ENCODE data around the gene SCN1B. TPM values are rescaled to one million over a fixed set of nuclear protein-coding genes. Genes with fewer than 3 reads are reported as not detected.
A peak's percentile ranks its signal among the peaks of the same experiment; 100 is the strongest.

Gene SCN1B
- total RNA-seq (1 to 10 TPM; 7.7 to 9.7 TPM), polyA plus RNA-seq (ENCODE audit: insufficient read length in 6 of 6) (1 to 10 TPM in 3 of 6 donors, under 1 TPM in 3; 0.82 to 1.6 (median 1.0) TPM)
- long read RNA-seq, donor 1 = 0 reads
- long read RNA-seq, donor 2 = 0 reads
- long read RNA-seq, donor 3 = 0 reads
- long read RNA-seq, donor 4 = 0 reads
- long read RNA-seq, donor 5, partial matches to known transcripts = 0 of 1 reads
- long read RNA-seq, donor 5, other reads (novel, unspliced or antisense) = 0 of 1 reads
- long read RNA-seq, donor 6 = 0 reads
- long read RNA-seq, donor 7, partial matches to known transcripts = 0 of 1 reads
- long read RNA-seq, donor 7, other reads (novel, unspliced or antisense) = 0 of 1 reads
- long read RNA-seq, donor 8 = 0 reads
- long read RNA-seq, donor 9 = 0 reads
- long read RNA-seq, donor 10 = 0 reads
- long read RNA-seq, donor 11 = 0 reads
- long read RNA-seq, donor 12 = 0 reads

DNA sequence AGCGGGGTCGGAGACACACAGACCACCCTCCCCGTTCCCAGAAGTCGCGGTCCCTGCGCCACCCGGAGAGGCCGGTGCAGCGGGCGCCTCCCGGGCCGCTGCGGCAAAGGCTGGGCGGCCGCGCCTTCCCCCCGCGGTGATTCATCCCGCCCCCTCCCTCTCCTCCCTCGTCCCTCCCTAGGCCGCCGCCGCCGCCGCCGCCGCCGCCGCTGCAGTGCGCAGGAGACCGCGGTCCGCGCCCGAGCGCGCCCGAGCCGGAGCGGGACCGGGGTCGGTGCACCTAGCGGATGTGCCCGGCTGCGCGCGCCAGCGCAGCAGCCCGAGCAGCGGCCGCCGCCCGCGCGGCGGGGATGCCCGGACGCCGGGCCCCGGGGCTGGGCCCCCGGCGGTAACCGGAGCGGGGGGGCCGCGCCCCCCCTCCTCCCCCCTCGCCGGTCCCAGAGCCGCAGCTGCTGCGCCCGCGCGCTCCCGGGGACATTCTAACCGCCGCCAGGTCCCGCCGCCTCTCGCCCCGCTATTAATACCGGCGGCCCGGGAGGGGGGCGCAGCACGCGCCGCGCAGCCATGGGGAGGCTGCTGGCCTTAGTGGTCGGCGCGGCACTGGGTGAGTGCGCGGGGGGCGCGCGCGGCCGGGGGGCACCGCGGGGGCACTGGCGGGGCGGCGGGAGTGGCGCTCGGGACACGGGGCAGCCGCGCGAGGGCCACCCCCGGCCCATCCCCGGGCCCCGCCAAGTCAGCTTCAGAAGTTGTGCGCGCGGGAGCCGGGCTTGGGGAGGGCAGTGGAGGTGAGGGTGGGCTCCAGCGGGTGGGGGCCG is at the start of gene SCN1B:
Gene SCN1B, plus strand, starts transcription at position 214 of the 815 bp plus-strand sequence. Its CDS starts 351 bp downstream, at position 565.
- Histone ChIP-seq H3K4me1 (peaks cover 4 to 21% of the 10 kb centered on the region in 2 donors), H3K36me3 (peaks cover 0 to 44% of the 10 kb centered on the region in 2 donors), H3K9me3 (no peaks in the 10 kb centered on the region), H3K27me3 (peaks cover 0 to 40% of the 10 kb centered on the region in 2 donors), H3K27ac (no peak within 1 kb of the TSS), H3K4me3 (peak within 1 kb of the TSS; percentile 11 to 37)
- no peak for TF ChIP-seq CTCF (IDR thresholded peaks at IDR 0.05)
- DNase-seq (peak in 1 of 4 donors; percentile 92), ATAC-seq (peak; percentile 84)
- intact Hi-C loops (cut with DNase I) = no loop called here

- no peak for TF ChIP-seq CTCF (IDR thresholded peaks at IDR 0.05)
- no peak for ATAC-seq
Observed at GRCh38 chr19:34982275-34982674, 48.0 kb upstream of the SCN1B start.

DNA sequence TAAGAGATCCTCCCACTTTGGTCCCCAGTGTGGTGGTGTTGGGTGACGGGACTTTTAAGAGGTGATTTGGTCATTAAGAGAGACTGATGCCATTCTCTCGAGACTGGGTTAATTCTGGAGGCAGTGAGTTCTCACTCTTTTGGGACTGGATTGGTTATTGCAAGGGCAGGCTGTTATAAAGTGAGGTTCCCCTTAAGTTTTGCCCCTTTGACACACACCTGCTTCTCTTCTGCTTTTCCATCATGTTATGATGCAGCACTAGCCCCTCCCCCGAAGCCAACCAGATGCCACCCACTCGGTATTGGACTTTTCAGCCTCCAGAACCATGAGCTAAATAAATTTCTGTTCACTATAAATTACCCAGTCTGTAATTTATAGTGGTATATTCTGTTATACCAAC is 46.5 kb upstream of the SCN1B start:
- intact Hi-C loops (cut with DNase I) = no loop called here
- peaks cover 5 to 24% of the 10 kb centered on the region in 2 donors for H3K4me1 ChIP-seq
- no peak overlapping the region for H3K4me3 ChIP-seq
- no peak overlapping the region for H3K27ac ChIP-seq
- no peak for ATAC-seq
- H3K36me3 ChIP-seq = no peaks in the 10 kb centered on the region
- no peak for TF ChIP-seq CTCF (IDR thresholded peaks at IDR 0.05)
- no peaks in the 10 kb centered on the region for H3K9me3 ChIP-seq
- no peaks in the 10 kb centered on the region for H3K27me3 ChIP-seq
- DNase-seq = no peak

More at GRCh38 chr19:34982275-34982674, 48.0 kb upstream of the SCN1B start:
- no peaks in the 10 kb centered on the region for H3K9me3 ChIP-seq
- H3K27ac ChIP-seq = no peak overlapping the region
- no peak for DNase-seq
- peaks cover 5 to 21% of the 10 kb centered on the region in 2 donors for H3K4me1 ChIP-seq
- H3K27me3 ChIP-seq = no peaks in the 10 kb centered on the region
- no peaks in the 10 kb centered on the region for H3K36me3 ChIP-seq
- intact Hi-C loops (cut with DNase I) = no loop called here
- H3K4me3 ChIP-seq = no peak overlapping the region

DNA sequence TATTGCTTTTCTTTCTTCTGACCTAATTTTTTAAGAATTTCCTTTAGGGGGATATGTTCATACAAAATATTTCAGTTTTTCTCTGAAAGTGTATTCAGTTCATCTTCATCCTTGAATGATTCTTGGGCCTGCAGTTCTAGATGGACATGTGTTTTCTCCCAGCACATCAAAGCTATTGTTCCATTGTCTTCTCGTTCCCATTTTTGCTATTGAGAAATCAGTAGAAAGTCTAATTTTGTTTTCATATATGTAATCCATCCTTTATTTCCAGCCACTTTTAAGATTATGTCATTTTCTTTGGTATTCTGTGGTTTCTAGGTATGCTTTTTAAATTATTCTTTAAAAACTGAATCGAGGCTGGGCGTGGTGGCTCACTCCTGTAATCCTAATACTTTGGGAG is 46.0 kb upstream of the SCN1B start:
- ATAC-seq (no peak), DNase-seq (no peak)
- no peak for TF ChIP-seq CTCF (IDR thresholded peaks at IDR 0.05)
- Histone ChIP-seq H3K4me3 (no peak overlapping the region), H3K27ac (peak overlapping the region in 1 of 2 donors; percentile 7), H3K36me3 (no peaks in the 10 kb centered on the region), H3K9me3 (no peaks in the 10 kb centered on the region), H3K4me1 (peaks cover 5 to 27% of the 10 kb centered on the region in 2 donors), H3K27me3 (no peaks in the 10 kb centered on the region)
- intact Hi-C loops (cut with DNase I) = no loop called here
